DOHH2 (cell line): ENCODE measurements around the gene RPP38.

Experiments
- H3F3A ChIP-seq: fragments of 200-600 bp; sonication (generic), shearing (Covaris generic); 2 replicates; pipeline ENCODE4 v1.6.0; 2016; ENCODE audit warnings: antibody characterized with exemption, mild to moderate bottlenecking; ENCODE audit not compliant: control insufficient read depth, insufficient read depth
- H3K27ac ChIP-seq: fragments of 200-600 bp; sonication (generic); 2 replicates; pipeline ENCODE4 v1.5.1; 2014; ENCODE audit warnings: low read depth, mild to moderate bottlenecking, low read length, moderate library complexity
- H3K27me3 ChIP-seq: fragments of 200-600 bp; sonication (generic); 2 replicates; pipeline ENCODE4 v1.6.1; 2014; ENCODE audit warnings: mild to moderate bottlenecking, low read length, mixed read lengths; ENCODE audit not compliant: control insufficient read depth
- H3K36me3 ChIP-seq: fragments of 200-600 bp; sonication (generic); 2 replicates; pipeline ENCODE4 v1.6.1; 2014; ENCODE audit warnings: mild to moderate bottlenecking, low read length, moderate library complexity, mixed read lengths; ENCODE audit not compliant: control insufficient read depth
- H3K4me1 ChIP-seq: fragments of 200-600 bp; sonication (generic); 2 replicates; pipeline ENCODE4 v1.6.1; 2014; ENCODE audit warnings: mild to moderate bottlenecking, low read length, mixed read lengths; ENCODE audit not compliant: control insufficient read depth
- H3K4me2 ChIP-seq: fragments of 200-600 bp; sonication (generic); 2 replicates; pipeline ENCODE4 v1.6.0; 2014; ENCODE audit warnings: mild to moderate bottlenecking, low read length, moderate library complexity
- H3K4me3 ChIP-seq: fragments of 200-600 bp; sonication (generic); 2 replicates; pipeline ENCODE4 v1.5.1; 2014; ENCODE audit warnings: mild to moderate bottlenecking, low read length, mixed read lengths
- H3K79me2 ChIP-seq: fragments of 200-600 bp; sonication (generic); 2 replicates; pipeline ENCODE4 v1.6.1; 2014; ENCODE audit warnings: mild to moderate bottlenecking, low read length, mixed read lengths; ENCODE audit not compliant: control insufficient read depth
- H3K9me2 ChIP-seq: fragments of 200-600 bp; sonication (generic); replicated peaks from 2 replicates; pipeline ENCODE4 v1.6.1; 2014; ENCODE audit warnings: mild to moderate bottlenecking, low read length, mixed read lengths; ENCODE audit not compliant: control insufficient read depth
- H3K9me3 ChIP-seq: fragments of 200-600 bp; sonication (generic); 2 replicates; pipeline ENCODE4 v1.6.1; 2014; ENCODE audit warnings: antibody characterized with exemption, low read length, mixed read lengths; ENCODE audit not compliant: control insufficient read depth, insufficient read depth
- H4K20me1 ChIP-seq: fragments of 200-600 bp; sonication (generic); 2 replicates; pipeline ENCODE4 v1.6.0; 2014; ENCODE audit warnings: low read depth, mild to moderate bottlenecking, antibody characterized with exemption, low read length, moderate library complexity; ENCODE audit not compliant: control insufficient read depth, insufficient read depth
- CTCF ChIP-seq: fragments of 200-600 bp; sonication (generic); IDR thresholded peaks from one replicate; pipeline ENCODE4 v1.5.1; 2014; ENCODE audit warnings: antibody characterized with exemption, mild to moderate bottlenecking, low read depth, low read length; ENCODE audit not compliant: poor library complexity, severe bottlenecking
- EZH2phosphoT487 ChIP-seq: fragments of 200-600 bp; sonication (generic); IDR thresholded peaks from 2 replicates; pipeline ENCODE4 v1.6.1; 2017; ENCODE audit warnings: borderline replicate concordance, mild to moderate bottlenecking, antibody characterized with exemption, low read length, moderate library complexity, mixed read lengths

Gene RPP38

GRCh38 chr10:15121707-15122106, 24.6 kb downstream of the RPP38 start:
- Histone ChIP-seq H3K4me3 (no peak overlapping the region), H3K79me2 (no peaks in the 10 kb centered on the region), H3K9me2 (no peaks in the 10 kb centered on the region), H3K27me3 (no peaks in the 10 kb centered on the region), H3K27ac (no peak overlapping the region), H3K4me1 (no peaks in the 10 kb centered on the region), H3K4me2 (no peak overlapping the region), H3K9me3 (no peaks in the 10 kb centered on the region), H3K36me3 (no peaks in the 10 kb centered on the region), H3F3A (no peaks in the 10 kb centered on the region), H4K20me1 (no peaks in the 10 kb centered on the region)
- TF ChIP-seq EZH2phosphoT487 (no peak), CTCF (no peak)

- Histone ChIP-seq H3K9me3 (no peaks in the 10 kb centered on the region), H4K20me1 (no peaks in the 10 kb centered on the region), H3K27ac (no peak overlapping the region), H3K36me3 (no peaks in the 10 kb centered on the region), H3K79me2 (no peaks in the 10 kb centered on the region), H3F3A (no peaks in the 10 kb centered on the region), H3K27me3 (no peaks in the 10 kb centered on the region), H3K9me2 (no peaks in the 10 kb centered on the region), H3K4me3 (no peak overlapping the region), H3K4me2 (no peak overlapping the region), H3K4me1 (no peaks in the 10 kb centered on the region)
- TF ChIP-seq CTCF (no peak), EZH2phosphoT487 (no peak)
These were observed 25.4 kb downstream of the RPP38 start for GRCh38 chr10:15122477-15123030.

GRCh38 chr10:15123749-15124184, 26.6 kb downstream of the RPP38 start:
- no peak overlapping the region for H3K27ac ChIP-seq
- H3K36me3 ChIP-seq: no peaks in the 10 kb centered on the region
- no peaks in the 10 kb centered on the region for H4K20me1 ChIP-seq
- TF ChIP-seq CTCF (no peak), EZH2phosphoT487 (no peak)
- no peaks in the 10 kb centered on the region for H3F3A ChIP-seq
- no peak overlapping the region for H3K4me2 ChIP-seq
- H3K9me3 ChIP-seq: no peaks in the 10 kb centered on the region
- no peaks in the 10 kb centered on the region for H3K4me1 ChIP-seq
- H3K79me2 ChIP-seq: no peaks in the 10 kb centered on the region
- H3K27me3 ChIP-seq: no peaks in the 10 kb centered on the region
- H3K9me2 ChIP-seq: no peaks in the 10 kb centered on the region
- H3K4me3 ChIP-seq: no peak overlapping the region
